ENCODE data around the gene GATA5.

The GATA5 gene

GRCh38 chr20:62519826-62520225, 44.0 kb upstream of the GATA5 start:
- TF ChIP-seq TEAD4 (IDR thresholded peaks at IDR 0.05) (no peak), EP300 (IDR thresholded peaks at IDR 0.05; ENCODE audit: borderline replicate concordance) (no peak), YY1 (IDR thresholded peaks at IDR 0.05; ENCODE audit: low read depth) (no peak), FOXM1 (IDR thresholded peaks at IDR 0.05; ENCODE audit: borderline replicate concordance, low read depth) (no peak), EGR1 (IDR thresholded peaks at IDR 0.05) (no peak), CEBPB (IDR thresholded peaks at IDR 0.05) (no peak), NFIC (IDR thresholded peaks at IDR 0.05) (no peak), ZBTB7A (IDR thresholded peaks at IDR 0.05; ENCODE audit: low read depth) (no peak), CREB1 (IDR thresholded peaks at IDR 0.05; ENCODE audit: low read depth) (no peak), USF1 (IDR thresholded peaks at IDR 0.05) (no peak), TCF12 (IDR thresholded peaks at IDR 0.05; ENCODE audit: low read depth) (no peak), TAF1 (IDR thresholded peaks at IDR 0.05; ENCODE audit: low read depth) (no peak), RAD21 (IDR thresholded peaks at IDR 0.05; ENCODE audit: low read depth) (no peak)
- TF ChIP-seq, protein P1, sequence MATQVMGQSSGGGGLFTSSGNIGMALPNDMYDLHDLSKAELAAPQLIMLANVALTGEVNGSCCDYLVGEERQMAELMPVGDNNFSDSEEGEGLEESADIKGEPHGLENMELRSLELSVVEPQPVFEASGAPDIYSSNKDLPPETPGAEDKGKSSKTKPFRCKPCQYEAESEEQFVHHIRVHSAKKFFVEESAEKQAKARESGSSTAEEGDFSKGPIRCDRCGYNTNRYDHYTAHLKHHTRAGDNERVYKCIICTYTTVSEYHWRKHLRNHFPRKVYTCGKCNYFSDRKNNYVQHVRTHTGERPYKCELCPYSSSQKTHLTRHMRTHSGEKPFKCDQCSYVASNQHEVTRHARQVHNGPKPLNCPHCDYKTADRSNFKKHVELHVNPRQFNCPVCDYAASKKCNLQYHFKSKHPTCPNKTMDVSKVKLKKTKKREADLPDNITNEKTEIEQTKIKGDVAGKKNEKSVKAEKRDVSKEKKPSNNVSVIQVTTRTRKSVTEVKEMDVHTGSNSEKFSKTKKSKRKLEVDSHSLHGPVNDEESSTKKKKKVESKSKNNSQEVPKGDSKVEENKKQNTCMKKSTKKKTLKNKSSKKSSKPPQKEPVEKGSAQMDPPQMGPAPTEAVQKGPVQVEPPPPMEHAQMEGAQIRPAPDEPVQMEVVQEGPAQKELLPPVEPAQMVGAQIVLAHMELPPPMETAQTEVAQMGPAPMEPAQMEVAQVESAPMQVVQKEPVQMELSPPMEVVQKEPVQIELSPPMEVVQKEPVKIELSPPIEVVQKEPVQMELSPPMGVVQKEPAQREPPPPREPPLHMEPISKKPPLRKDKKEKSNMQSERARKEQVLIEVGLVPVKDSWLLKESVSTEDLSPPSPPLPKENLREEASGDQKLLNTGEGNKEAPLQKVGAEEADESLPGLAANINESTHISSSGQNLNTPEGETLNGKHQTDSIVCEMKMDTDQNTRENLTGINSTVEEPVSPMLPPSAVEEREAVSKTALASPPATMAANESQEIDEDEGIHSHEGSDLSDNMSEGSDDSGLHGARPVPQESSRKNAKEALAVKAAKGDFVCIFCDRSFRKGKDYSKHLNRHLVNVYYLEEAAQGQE (IDR thresholded peaks at IDR 0.05; ENCODE audit: low read depth): no peak
- TF ChIP-seq, protein P2, sequence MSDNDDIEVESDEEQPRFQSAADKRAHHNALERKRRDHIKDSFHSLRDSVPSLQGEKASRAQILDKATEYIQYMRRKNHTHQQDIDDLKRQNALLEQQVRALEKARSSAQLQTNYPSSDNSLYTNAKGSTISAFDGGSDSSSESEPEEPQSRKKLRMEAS (IDR thresholded peaks at IDR 0.05): no peak

- no peak for TF ChIP-seq TCF12 (IDR thresholded peaks at IDR 0.05; ENCODE audit: low read depth)
- TF ChIP-seq, protein P1 (IDR thresholded peaks at IDR 0.05; ENCODE audit: low read depth): no peak
- TF ChIP-seq NFIC (IDR thresholded peaks at IDR 0.05): no peak
- no peak for TF ChIP-seq USF1 (IDR thresholded peaks at IDR 0.05)
- no peak for TF ChIP-seq RAD21 (IDR thresholded peaks at IDR 0.05; ENCODE audit: low read depth)
- no peak for TF ChIP-seq ZBTB7A (IDR thresholded peaks at IDR 0.05; ENCODE audit: low read depth)
- no peak for TF ChIP-seq CEBPB (IDR thresholded peaks at IDR 0.05)
- TF ChIP-seq EGR1 (IDR thresholded peaks at IDR 0.05): no peak
- TF ChIP-seq FOXM1 (IDR thresholded peaks at IDR 0.05; ENCODE audit: borderline replicate concordance, low read depth): no peak
- TF ChIP-seq, protein P2 (IDR thresholded peaks at IDR 0.05): no peak
- TF ChIP-seq YY1 (IDR thresholded peaks at IDR 0.05; ENCODE audit: low read depth): no peak
Measured at GRCh38 chr20:62518911-62519310, 43.1 kb upstream of the GATA5 start.

- no peak for TF ChIP-seq CREB1 (IDR thresholded peaks at IDR 0.05; ENCODE audit: low read depth)
- no peak for TF ChIP-seq TCF12 (IDR thresholded peaks at IDR 0.05; ENCODE audit: low read depth)
- no peak for TF ChIP-seq TEAD4 (IDR thresholded peaks at IDR 0.05)
- no peak for TF ChIP-seq EGR1 (IDR thresholded peaks at IDR 0.05)
- no peak for TF ChIP-seq CEBPB (IDR thresholded peaks at IDR 0.05)
- no peak for TF ChIP-seq EP300 (IDR thresholded peaks at IDR 0.05; ENCODE audit: borderline replicate concordance)
- no peak for TF ChIP-seq USF1 (IDR thresholded peaks at IDR 0.05)
- TF ChIP-seq FOXM1 (IDR thresholded peaks at IDR 0.05; ENCODE audit: borderline replicate concordance, low read depth): no peak
- TF ChIP-seq YY1 (IDR thresholded peaks at IDR 0.05; ENCODE audit: low read depth): no peak
- no peak for TF ChIP-seq RAD21 (IDR thresholded peaks at IDR 0.05; ENCODE audit: low read depth)
- TF ChIP-seq TAF1 (IDR thresholded peaks at IDR 0.05; ENCODE audit: low read depth): no peak
- TF ChIP-seq, protein P1 (IDR thresholded peaks at IDR 0.05; ENCODE audit: low read depth): no peak
- TF ChIP-seq ZBTB7A (IDR thresholded peaks at IDR 0.05; ENCODE audit: low read depth): no peak
- TF ChIP-seq NFIC (IDR thresholded peaks at IDR 0.05): no peak
Measured at GRCh38 chr20:62517901-62518610, 42.3 kb upstream of the GATA5 start.
